RWPE2 (cell line): ENCODE measurements around the gene CHMP6.

Experiments used
- ATAC-seq: fragments of 200-7000 bp; cut with Tn5 transposase; 3 replicates; pipeline ENCODE4 v1.9.1; 2021; ENCODE audit warnings: low read depth
- DNase-seq: peaks from one replicate; pipeline ENCODE4 v3.0.0-alpha.2; 2020; ENCODE audit warnings: low spot score
- H3K27ac ChIP-seq: fragments of 450-650 bp; 2 replicates; pipeline ENCODE4 v1.5.1; 2017; ENCODE audit warnings: mild to moderate bottlenecking; ENCODE audit not compliant: poor library complexity, severe bottlenecking
- H3K27me3 ChIP-seq: fragments of 250-450 bp; sonication (Bioruptor Pico); 2 replicates; pipeline ENCODE4 v1.5.1; 2021; ENCODE audit warnings: mild to moderate bottlenecking, moderate library complexity; ENCODE audit not compliant: insufficient read depth, poor library complexity, severe bottlenecking
- H3K36me3 ChIP-seq: fragments of 250-450 bp; sonication (Bioruptor Pico); 2 replicates; pipeline ENCODE4 v1.5.1; 2020; ENCODE audit warnings: low read depth, mild to moderate bottlenecking, moderate library complexity
- H3K4me1 ChIP-seq: fragments of 250-450 bp; sonication (Bioruptor Pico); 2 replicates; pipeline ENCODE4 v1.5.1; 2021; ENCODE audit warnings: mild to moderate bottlenecking, moderate library complexity; ENCODE audit not compliant: insufficient read depth, poor library complexity, severe bottlenecking
- H3K4me3 ChIP-seq: fragments of 250-450 bp; sonication (Bioruptor Pico); 2 replicates; pipeline ENCODE4 v1.5.1; 2021; ENCODE audit warnings: mild to moderate bottlenecking, moderate library complexity; ENCODE audit not compliant: severe bottlenecking
- H3K9me3 ChIP-seq: fragments of 250-450 bp; sonication (Bioruptor Pico); 2 replicates; pipeline ENCODE4 v1.5.1; 2021; ENCODE audit warnings: mild to moderate bottlenecking, moderate library complexity; ENCODE audit not compliant: severe bottlenecking
- CTCF ChIP-seq: fragments of 450-650 bp; IDR thresholded peaks from one replicate; pipeline ENCODE4 v1.5.1; 2017; ENCODE audit warnings: mild to moderate bottlenecking, moderate library complexity; ENCODE audit not compliant: poor library complexity, severe bottlenecking

CHMP6 gene

GRCh38 chr17:80960797-80961452 is 30.7 kb upstream of the CHMP6 start:
- H3K9me3 ChIP-seq = no peaks in the 10 kb centered on the region
- no peak for ATAC-seq
- no peaks in the 10 kb centered on the region for H3K4me1 ChIP-seq
- no peak for DNase-seq
- TF ChIP-seq CTCF = no peak
- no peaks in the 10 kb centered on the region for H3K36me3 ChIP-seq
- H3K27ac ChIP-seq = no peak overlapping the region
- no peak overlapping the region for H3K4me3 ChIP-seq
- H3K27me3 ChIP-seq = no peaks in the 10 kb centered on the region

GRCh38 chr17:80961541-80962330 is 29.9 kb upstream of the CHMP6 start:
- no peaks in the 10 kb centered on the region for H3K36me3 ChIP-seq
- DNase-seq (no peak), ATAC-seq (no peak)
- no peak overlapping the region for H3K4me3 ChIP-seq
- no peaks in the 10 kb centered on the region for H3K9me3 ChIP-seq
- no peaks in the 10 kb centered on the region for H3K4me1 ChIP-seq
- no peak for TF ChIP-seq CTCF
- H3K27ac ChIP-seq = no peak overlapping the region
- no peaks in the 10 kb centered on the region for H3K27me3 ChIP-seq

DNA sequence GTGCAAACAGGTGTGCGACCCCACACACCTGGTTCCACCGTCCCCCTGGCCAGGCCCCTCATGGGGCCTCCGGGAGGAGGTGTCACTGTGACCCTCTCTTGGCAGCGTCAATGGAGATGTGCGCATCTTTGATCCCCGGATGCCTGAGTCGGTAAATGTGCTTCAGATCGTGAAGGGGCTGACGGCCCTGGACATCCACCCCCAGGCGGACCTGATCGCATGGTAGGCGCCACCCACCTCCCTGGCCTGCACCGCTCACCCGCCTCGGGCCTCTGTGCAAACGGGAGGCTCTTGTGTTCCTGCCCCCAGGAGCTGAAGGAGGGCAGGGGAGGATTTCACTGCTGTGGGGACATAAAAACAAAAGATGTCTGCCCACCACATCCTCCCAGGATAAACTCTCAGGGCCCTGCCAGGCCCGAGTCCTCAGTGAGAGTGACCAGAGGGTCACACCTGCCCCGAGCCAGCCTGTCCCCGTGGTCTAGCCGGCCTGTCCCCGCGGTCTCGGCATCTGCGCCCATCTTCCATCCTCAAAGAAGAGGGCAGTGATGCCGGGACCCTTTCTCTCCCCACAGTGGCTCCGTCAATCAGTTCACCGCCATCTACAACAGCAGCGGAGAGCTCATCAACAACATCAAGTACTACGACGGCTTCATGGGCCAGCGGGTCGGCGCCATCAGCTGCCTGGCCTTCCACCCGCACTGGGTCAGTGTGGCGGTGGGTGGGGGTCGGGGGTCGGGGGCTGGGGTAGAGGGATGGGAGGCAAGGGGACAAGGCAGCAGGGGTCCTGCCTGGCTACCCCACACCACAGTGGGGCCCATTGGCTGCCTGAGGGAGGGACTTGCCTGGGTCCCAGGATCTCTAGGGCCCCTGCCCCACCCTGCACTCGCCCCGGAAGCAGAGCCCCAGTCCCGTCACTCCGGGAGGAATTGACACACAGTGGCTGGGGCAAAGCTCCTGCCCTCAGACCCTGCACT is 29.0 kb upstream of the CHMP6 start:
- Histone ChIP-seq H3K36me3 (no peaks in the 10 kb centered on the region), H3K27me3 (no peaks in the 10 kb centered on the region), H3K4me1 (no peaks in the 10 kb centered on the region), H3K4me3 (no peak overlapping the region), H3K9me3 (no peaks in the 10 kb centered on the region), H3K27ac (no peak overlapping the region)
- DNase-seq (no peak), ATAC-seq (no peak)
- no peak for TF ChIP-seq CTCF

- Histone ChIP-seq H3K27me3 (no peaks in the 10 kb centered on the region), H3K4me3 (no peak overlapping the region), H3K36me3 (no peaks in the 10 kb centered on the region), H3K27ac (no peak overlapping the region), H3K9me3 (no peaks in the 10 kb centered on the region), H3K4me1 (no peaks in the 10 kb centered on the region)
- DNase-seq (no peak), ATAC-seq (no peak)
- TF ChIP-seq CTCF = no peak
Measured at GRCh38 chr17:80963812-80964543, 27.7 kb upstream of the CHMP6 start.
